ENCODE data around the gene DAZAP2.
"Not testable (repeated sequence)": the region's sequence is repeated elsewhere in the genome, so short reads cannot be mapped to it uniquely, and the experiment has no call there.

DAZAP2 gene

GRCh38 chr12:51217133-51217967 is 21.3 kb upstream of the DAZAP2 start:
- peak; percentile 44 for DNase-seq

GRCh38 chr12:51217968-51218606 is 20.5 kb upstream of the DAZAP2 start, which contains the start of gene POU6F1:
POU6F1 (minus strand) TSS chr12:51218062; CDS start chr12:51206836, 11,226 bp downstream.
- DNase-seq = peak; percentile 49

DNA sequence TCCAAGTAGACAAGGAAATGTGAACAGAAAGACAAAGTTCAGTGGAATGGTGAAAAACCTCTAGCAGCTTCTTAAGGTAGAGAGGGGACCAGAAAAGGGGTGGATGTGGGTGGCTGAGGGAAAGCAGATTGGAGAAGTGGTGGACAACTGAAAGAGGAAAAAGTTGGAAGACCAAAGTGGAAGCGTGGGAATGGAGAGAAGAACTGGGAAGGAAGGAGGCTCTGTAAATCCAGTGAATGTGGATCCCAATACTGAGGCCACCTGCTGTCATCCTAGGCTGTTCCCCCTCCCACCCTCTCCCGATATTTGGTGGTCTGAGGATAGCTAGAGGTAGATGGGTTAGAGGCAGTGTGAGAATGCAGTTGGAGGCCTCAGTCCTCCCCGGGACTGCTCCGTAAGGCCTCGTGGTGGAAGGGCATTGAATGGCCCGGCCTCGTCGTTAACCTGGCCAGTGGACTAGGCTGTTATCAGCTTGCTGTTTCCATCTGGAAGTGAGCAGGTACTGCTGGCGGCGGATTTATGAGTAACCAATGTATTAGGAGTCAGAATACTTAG is 19.9 kb upstream of the DAZAP2 start:
- DNase-seq = no peak

DNA sequence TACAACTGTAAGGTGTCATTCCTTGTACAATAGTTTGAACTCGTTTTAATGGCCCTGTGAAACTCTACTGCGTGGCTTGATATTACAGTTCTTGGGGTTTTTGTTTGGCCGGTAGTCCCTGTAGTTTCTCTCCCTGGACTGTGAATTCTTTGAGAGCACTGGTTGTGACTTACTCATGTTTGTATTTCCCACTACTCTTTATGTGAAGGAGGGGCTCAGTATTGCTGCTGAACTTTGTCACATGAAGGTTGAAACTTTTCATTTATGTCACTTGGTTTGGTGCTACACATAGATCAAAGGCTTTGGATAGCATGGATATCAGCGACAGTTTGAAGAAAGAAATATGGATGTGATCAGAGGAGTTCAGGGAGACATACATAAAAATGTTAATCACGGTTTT is 19.3 kb upstream of the DAZAP2 start:
- no peak for DNase-seq

GRCh38 chr12:51219857-51220256 is 18.8 kb upstream of the DAZAP2 start:
- DNase-seq = not testable (repeated sequence)

DNA sequence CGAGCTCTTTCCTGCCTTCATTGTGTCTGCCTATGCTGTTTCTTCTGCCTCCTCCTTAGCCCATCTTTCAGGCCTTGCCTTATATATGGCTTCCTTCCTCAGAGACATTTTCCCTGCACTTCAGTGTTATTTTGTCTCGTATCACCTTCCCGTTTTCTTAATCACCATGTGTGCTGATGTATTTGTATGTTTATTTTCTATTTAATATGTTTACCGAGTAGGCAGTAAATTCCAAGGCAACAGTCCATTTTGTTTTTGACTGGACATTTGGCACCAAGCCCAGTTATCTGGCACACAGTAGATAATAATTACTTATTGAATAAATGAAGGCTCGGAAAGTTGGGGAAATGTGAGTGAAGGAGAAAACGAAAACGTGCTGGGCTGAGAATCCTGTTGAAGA is 16.2 kb upstream of the DAZAP2 start:
- DNase-seq = no peak

DNA sequence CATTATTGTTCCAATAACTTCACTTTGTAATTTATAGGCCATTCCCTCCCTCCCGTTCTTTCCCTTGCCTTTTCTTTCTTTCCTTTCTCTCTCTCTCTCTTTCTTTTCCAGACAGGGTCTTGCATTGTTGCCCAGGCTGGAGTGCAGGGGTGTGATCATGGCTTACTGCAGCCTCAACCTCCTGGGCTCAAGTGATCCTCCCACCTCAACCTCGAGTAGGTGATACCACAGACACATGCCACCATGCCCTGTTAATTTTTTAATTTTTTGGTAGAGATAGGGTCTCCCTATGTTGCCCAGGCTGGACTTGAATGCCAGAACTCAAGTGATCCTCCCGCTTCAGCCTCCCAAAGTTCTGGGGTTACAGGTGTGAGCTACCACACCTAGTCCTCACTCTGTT is 14.0 kb upstream of the DAZAP2 start:
- DNase-seq = no peak

GRCh38 chr12:51225234-51225633 is 13.4 kb upstream of the DAZAP2 start:
- DNase-seq = no peak

GRCh38 chr12:51225771-51226170 is 12.9 kb upstream of the DAZAP2 start:
- no peak for DNase-seq

- DNase-seq = not testable (repeated sequence)
These were observed 11.5 kb upstream of the DAZAP2 start for GRCh38 chr12:51227112-51227511.

DNA sequence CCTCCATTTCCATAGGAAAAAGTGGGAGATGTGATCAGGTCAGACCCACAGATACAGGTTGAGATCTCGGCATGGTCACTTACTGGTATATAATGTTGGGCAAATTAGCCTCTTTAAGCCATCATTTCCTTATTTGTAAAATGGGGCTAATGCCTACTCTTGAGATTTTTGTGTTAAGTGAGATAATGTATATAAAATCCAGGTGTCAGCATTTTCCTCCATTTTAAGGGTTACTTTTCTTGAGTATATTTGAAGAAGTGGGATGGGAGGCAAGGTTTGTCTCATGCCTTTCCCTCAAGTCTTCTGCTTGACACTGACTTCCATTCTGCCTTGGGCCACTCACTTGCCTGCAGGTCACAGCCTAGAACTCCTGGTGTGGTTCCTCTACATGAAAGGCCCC is 10.7 kb upstream of the DAZAP2 start:
- no peak for DNase-seq

- no peak for DNase-seq
These were observed 9.4 kb upstream of the DAZAP2 start for GRCh38 chr12:51229116-51229809.

GRCh38 chr12:51232642-51233041 is 6.0 kb upstream of the DAZAP2 start:
- no peak for DNase-seq

DNA sequence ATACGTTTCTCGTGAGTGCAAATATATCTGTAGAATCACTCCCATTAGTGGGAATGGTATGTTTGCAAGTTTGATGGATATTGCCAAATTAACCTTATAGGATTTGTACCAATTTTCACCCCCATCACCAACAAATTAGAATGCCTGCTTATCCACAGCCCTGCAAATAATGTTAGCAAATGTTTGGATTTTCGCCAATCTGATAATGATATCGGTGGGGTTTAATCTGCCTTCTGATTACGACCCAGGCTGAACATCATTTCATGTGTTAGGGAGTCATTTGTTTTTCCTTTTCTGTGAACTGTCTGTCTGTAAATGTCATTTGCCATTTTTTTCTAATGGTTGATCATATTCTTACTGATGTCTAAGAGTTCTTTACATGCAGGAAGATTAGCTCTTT is 4.1 kb upstream of the DAZAP2 start:
- DNase-seq = no peak

DNA sequence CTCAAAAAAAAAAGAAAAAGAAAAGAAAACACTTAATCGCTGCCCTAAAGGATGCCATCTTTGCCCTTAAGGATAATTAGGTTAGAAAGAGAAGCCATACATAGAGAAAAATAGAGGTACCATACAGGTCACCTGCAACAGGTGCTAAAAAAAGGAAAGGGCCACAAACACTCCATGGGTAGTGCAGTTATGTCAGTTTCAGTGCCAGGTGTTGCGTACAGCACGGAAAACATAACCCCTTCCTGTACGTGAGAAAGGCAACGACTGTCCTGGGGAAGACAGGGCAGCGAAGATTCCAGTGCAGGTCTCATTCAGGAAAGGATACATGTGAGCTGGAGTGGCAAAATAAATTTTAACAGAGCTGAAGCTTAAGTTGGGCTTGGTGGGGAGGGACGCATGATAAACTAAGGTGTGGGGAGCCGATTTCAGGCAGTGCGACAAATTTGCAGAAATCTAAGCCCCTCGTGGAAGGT is 553 bp upstream of the DAZAP2 start:
- DNase-seq = no peak

- DNase-seq = no peak
These were observed 2.3 kb downstream of the DAZAP2 start for GRCh38 chr12:51240971-51241370.

- no peak for DNase-seq
These were observed 3.5 kb downstream of the DAZAP2 start for GRCh38 chr12:51242120-51242519.

DNA sequence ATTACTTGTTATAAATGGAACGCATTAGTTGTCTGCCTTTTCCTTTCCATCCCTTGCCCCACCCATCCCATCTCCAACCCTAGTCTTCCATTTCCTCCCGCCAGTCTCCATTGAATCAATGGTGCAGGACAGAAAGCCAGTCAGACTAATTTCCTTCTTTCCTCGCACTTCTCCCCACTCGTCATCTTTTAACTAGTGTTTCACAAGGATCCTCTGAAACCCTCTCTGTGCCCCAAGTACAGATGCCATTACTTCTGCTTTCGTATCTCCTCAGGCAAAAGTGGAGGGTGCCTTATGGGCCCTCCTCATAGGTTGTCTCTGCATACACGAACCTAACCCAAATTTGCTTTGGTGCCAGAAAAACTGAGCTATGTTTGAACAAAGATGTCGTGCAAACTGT is 4.2 kb downstream of the DAZAP2 start:
- DNase-seq = no peak

- no peak for DNase-seq
These were observed 5.6 kb downstream of the DAZAP2 start for GRCh38 chr12:51244269-51244668.

- DNase-seq = no peak
These were observed 7.0 kb downstream of the DAZAP2 start for GRCh38 chr12:51245476-51246253.

DNA sequence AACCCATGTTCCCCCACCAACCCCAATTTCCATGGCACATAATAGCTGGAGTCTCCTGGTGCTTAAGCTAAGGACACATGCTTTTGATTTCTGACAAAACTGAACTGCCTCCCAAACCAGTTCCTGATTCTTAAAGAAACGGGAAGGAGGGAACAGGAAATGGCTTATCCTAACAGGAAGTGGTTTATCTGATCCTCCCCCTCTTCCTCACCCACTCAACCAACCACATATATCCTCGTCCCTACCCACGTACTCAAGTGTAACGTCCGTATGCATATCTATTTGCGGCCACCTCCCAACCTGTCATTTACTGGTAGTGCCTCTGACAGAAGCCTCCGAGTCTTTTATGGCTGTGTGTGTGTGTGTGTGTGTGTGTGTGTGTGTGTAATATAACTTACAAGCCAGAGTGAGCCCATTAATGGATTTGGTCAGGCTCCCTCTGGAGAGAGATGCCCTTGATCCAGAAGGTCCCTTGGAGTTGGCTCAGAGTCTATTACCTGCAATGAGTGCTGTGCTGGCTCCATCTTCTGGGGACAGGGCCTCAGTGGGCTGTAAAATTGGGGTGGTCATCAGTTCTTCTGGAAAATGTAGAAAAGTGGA is 7.7 kb downstream of the DAZAP2 start:
- no peak for DNase-seq
